SK-N-SH (cell line): Measurements from ENCODE around the gene LRCH4. TPM values are rescaled to one million over a fixed set of nuclear protein-coding genes. Genes with fewer than 3 reads are reported as not detected.

Source experiments
- CTCF ChIA-PET: fragments of 300-600, 350-600 bp; formaldehyde crosslinking; extraction: SDS; loops from one replicate; lab custom pipeline; 2021; lab: Yijun Ruan, JAX
- POLR2A ChIA-PET: fragments of 350-600 bp; sonication (Branson Sonifier 250); formaldehyde crosslinking; extraction: SDS; loops from one replicate; lab custom pipeline; 2020; ENCODE audit warnings: antibody characterized with exemption, inconsistent platforms; lab: Yijun Ruan, JAX
- DNase-seq: peaks from one replicate; pipeline ENCODE4 v3.0.0; 2012
- H2AFZ ChIP-seq: fragments of 200-600 bp; sonication (generic); 2 replicates; pipeline ENCODE4 v1.8.1; 2016; ENCODE audit warnings: antibody characterized with exemption, mild to moderate bottlenecking, low read depth
- H3F3A ChIP-seq: fragments of 200-600 bp; sonication (generic); replicated peaks from 2 replicates; pipeline ENCODE3; 2016; ENCODE audit warnings: antibody characterized with exemption, mild to moderate bottlenecking; ENCODE audit not compliant: insufficient read depth
- H3K27ac ChIP-seq, 2 experiments: fragments of 200-500 bp in 1 of 2; fragments of 200-600 bp in 1 of 2; sonication (Bioruptor generic) in 1 of 2; sonication (generic), shearing (Covaris generic) in 1 of 2; 2 replicates each; pipeline versions ENCODE4 v1.5.1 to v1.6.1; 2014 to 2016; ENCODE audit warnings: low read depth in 2 of 2, inconsistent platforms in 1 of 2, low read length in 1 of 2, mild to moderate bottlenecking in 1 of 2, mixed read lengths in 1 of 2
- H3K27me3 ChIP-seq: fragments of 200-600 bp; sonication (generic), shearing (Covaris generic); 2 replicates; pipeline ENCODE4 v1.6.1; 2016; ENCODE audit warnings: mixed run types; ENCODE audit not compliant: insufficient read depth
- H3K36me3 ChIP-seq, 2 experiments: fragments of 200-500 bp in 1 of 2; fragments of 200-600 bp in 1 of 2; sonication (Bioruptor generic) in 1 of 2; sonication (generic) in 1 of 2; replicated peaks in 1 of 2; 2 replicates each; pipeline versions ENCODE3 to v1.5.1; 2014 to 2016; ENCODE audit warnings: low read length in 1 of 2, mild to moderate bottlenecking in 1 of 2; ENCODE audit not compliant: insufficient read depth in 2 of 2, control insufficient read depth in 1 of 2
- H3K4me1 ChIP-seq, 2 experiments: fragments of 200-500 bp in 1 of 2; fragments of 200-600 bp in 1 of 2; sonication (Bioruptor generic) in 1 of 2; sonication (generic), shearing (Covaris generic) in 1 of 2; 2 replicates each; pipeline versions ENCODE4 v1.5.1 to v1.6.1; 2014 to 2016; ENCODE audit warnings: low read depth in 1 of 2, low read length in 1 of 2, mixed run types in 1 of 2; ENCODE audit not compliant: insufficient read depth in 2 of 2, control insufficient read depth in 1 of 2
- H3K4me2 ChIP-seq: fragments of 200-600 bp; sonication (generic), shearing (Covaris generic); 2 replicates; pipeline ENCODE4 v1.6.1; 2017; ENCODE audit warnings: mixed run types
- H3K4me3 ChIP-seq, 2 experiments: fragments of 200-500 bp in 1 of 2; fragments of 200-600 bp in 1 of 2; sonication (Bioruptor generic) in 1 of 2; sonication (generic), shearing (Covaris generic) in 1 of 2; 2 replicates each; pipeline versions ENCODE4 v1.5.1 to v1.8.1; 2014 to 2016; ENCODE audit warnings: low read depth in 2 of 2, inconsistent platforms in 1 of 2, low read length in 1 of 2, mild to moderate bottlenecking in 1 of 2, mixed read lengths in 1 of 2, moderate library complexity in 1 of 2
- H3K79me2 ChIP-seq: fragments of 200-600 bp; sonication (generic); 2 replicates; pipeline ENCODE4 v1.8.1; 2017; ENCODE audit warnings: mild to moderate bottlenecking; ENCODE audit not compliant: insufficient read depth
- H3K9ac ChIP-seq: fragments of 200-600 bp; sonication (generic); 2 replicates; pipeline ENCODE4 v1.6.1; 2017; ENCODE audit warnings: mixed run types
- H3K9me2 ChIP-seq: fragments of 200-600 bp; sonication (generic); 2 replicates; pipeline ENCODE4 v1.6.1; 2017; ENCODE audit warnings: mixed run types
- H3K9me3 ChIP-seq: fragments of 200-600 bp; sonication (generic); 2 replicates; pipeline ENCODE4 v1.6.1; 2017; ENCODE audit warnings: mixed run types, mild to moderate bottlenecking, moderate library complexity
- H4K20me1 ChIP-seq: fragments of 200-600 bp; sonication (generic); 2 replicates; pipeline ENCODE4 v1.6.1; 2017; ENCODE audit warnings: mild to moderate bottlenecking, mixed run types; ENCODE audit not compliant: insufficient read depth
- CHD2 ChIP-seq: fragments of 150-350 bp; IDR thresholded peaks from 2 replicates; pipeline ENCODE4 v1.6.1; 2018; ENCODE audit warnings: low read length; ENCODE audit not compliant: partially characterized antibody
- EP300 ChIP-seq, 2 experiments: IDR thresholded peaks; 2 replicates each; pipeline versions ENCODE4 v1.4.0 to v1.6.1; 2012; ENCODE audit warnings: borderline replicate concordance in 1 of 2, low read depth in 1 of 2, low read length in 1 of 2
- FOXM1 ChIP-seq: IDR thresholded peaks from 2 replicates; pipeline ENCODE4 v1.4.0; 2012; ENCODE audit warnings: low read depth, mild to moderate bottlenecking
- GABPA ChIP-seq: IDR thresholded peaks from 2 replicates; pipeline ENCODE4 v1.4.0; 2012; ENCODE audit warnings: low read depth, mild to moderate bottlenecking
- GATA2 ChIP-seq: sonication (generic); formaldehyde crosslinking; IDR thresholded peaks from 2 replicates; pipeline ENCODE4 v1.5.0; 2020; ENCODE audit warnings: mild to moderate bottlenecking, missing genetic modification reagents
- IRF3 ChIP-seq: fragments of 150-350 bp; IDR thresholded peaks from 2 replicates; pipeline ENCODE4 v1.6.1; 2016; ENCODE audit warnings: mild to moderate bottlenecking, low read depth, low read length
- JUND ChIP-seq: IDR thresholded peaks from 2 replicates; pipeline ENCODE4 v1.4.0; 2012
- MAX ChIP-seq: IDR thresholded peaks from 2 replicates; pipeline ENCODE4 v1.4.0; 2012; ENCODE audit warnings: low read depth
- MXI1 ChIP-seq: IDR thresholded peaks from 2 replicates; pipeline ENCODE4 v1.6.1; 2012; ENCODE audit warnings: mild to moderate bottlenecking, low read depth, low read length, improper control_type of control experiment
- NRF1 ChIP-seq: IDR thresholded peaks from 2 replicates; pipeline ENCODE4 v1.6.1; 2012; ENCODE audit warnings: low read depth, mild to moderate bottlenecking, low read length
- SIN3A ChIP-seq: IDR thresholded peaks from 2 replicates; pipeline ENCODE4 v1.6.1; 2012; ENCODE audit warnings: low read depth, mild to moderate bottlenecking, low read length, moderate library complexity, borderline replicate concordance
- SMC3 ChIP-seq: IDR thresholded peaks from 2 replicates; pipeline ENCODE4 v1.6.1; 2012; ENCODE audit warnings: low read depth, low read length, improper control_type of control experiment
- TCF12 ChIP-seq: IDR thresholded peaks from 2 replicates; pipeline ENCODE4 v1.4.0; 2012
- TEAD4 ChIP-seq: IDR thresholded peaks from 2 replicates; pipeline ENCODE4 v1.4.0; 2012; ENCODE audit warnings: mild to moderate bottlenecking, borderline replicate concordance; ENCODE audit not compliant: insufficient read depth
- USF2 ChIP-seq: fragments of 150-350 bp; IDR thresholded peaks from 2 replicates; pipeline ENCODE4 v1.6.1; 2017; ENCODE audit warnings: antibody characterized with exemption, low read length, low read depth, borderline replicate concordance
- WGBS: methylation state at CpG from one replicate; pipeline ENCODE4 v1.1.6; 2017; ENCODE audit warnings: low lambda C conversion rate; 5-methylcytosine and 5-hydroxymethylcytosine counted together
- polyA plus RNA-seq, 3 experiments: library from polyadenylated mRNA; depleted of rRNA; stranded (reverse); fragments of >200 nt; gene quantifications; 2 replicates each; pipeline ENCODE4 v1.2.3, GENCODE V29; 2012
- TF ChIP-seq, protein P1 (sequence below): IDR thresholded peaks from 2 replicates; pipeline ENCODE4 v1.4.0; 2012; ENCODE audit warnings: low read depth, borderline replicate concordance
- TF ChIP-seq, protein P2 (sequence below): IDR thresholded peaks from 2 replicates; pipeline ENCODE4 v1.6.1; 2012; ENCODE audit warnings: mild to moderate bottlenecking, low read depth, low read length, moderate library complexity
- TF ChIP-seq, protein P3 (sequence below): IDR thresholded peaks from 2 replicates; pipeline ENCODE4 v1.4.0; 2012; ENCODE audit warnings: low read depth, borderline replicate concordance

Gene LRCH4
- polyA plus RNA-seq, 1 of the 3 experiments (the other 2 are of a cell fraction): 29.8 TPM

GRCh38 chr7:100567751-100568175 is 18.2 kb downstream of the LRCH4 start (continued):
- no peak for TF ChIP-seq EP300 (IDR thresholded peaks at IDR 0.05; ENCODE audit: borderline replicate concordance in 1 of 2, low read depth in 1 of 2, low read length in 1 of 2)

GRCh38 chr7:100567031-100567730 is 18.7 kb downstream of the LRCH4 start:
- ChIA-PET CTCF (interaction anchor here (1.0 to 16.6 kb wide), 13 partner anchors 8 to 157 kb away, joined by 3 to 398 read pairs (median 30); partner anchors contain the start of genes AGFG2, FBXO24, GIGYF1 and LRCH4), POLR2A (interaction anchor here (1.0 to 1.8 kb wide), 2 partner anchors 19 to 36 kb away, joined by 5 read pairs; partner anchors contain the start of genes FBXO24 and LRCH4)
- TF ChIP-seq TEAD4 (no peak), MAX (no peak), GABPA (no peak), USF2 (no peak), MXI1 (no peak), TCF12 (no peak), IRF3 (no peak), GATA2 (CRISPR knock-in tag) (no peak), FOXM1 (no peak), NRF1 (no peak), CHD2 (no peak), JUND (no peak), SMC3 (no peak), SIN3A (no peak)
- TF ChIP-seq, protein P1, sequence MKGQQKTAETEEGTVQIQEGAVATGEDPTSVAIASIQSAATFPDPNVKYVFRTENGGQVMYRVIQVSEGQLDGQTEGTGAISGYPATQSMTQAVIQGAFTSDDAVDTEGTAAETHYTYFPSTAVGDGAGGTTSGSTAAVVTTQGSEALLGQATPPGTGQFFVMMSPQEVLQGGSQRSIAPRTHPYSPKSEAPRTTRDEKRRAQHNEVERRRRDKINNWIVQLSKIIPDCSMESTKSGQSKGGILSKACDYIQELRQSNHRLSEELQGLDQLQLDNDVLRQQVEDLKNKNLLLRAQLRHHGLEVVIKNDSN: no peak
- TF ChIP-seq, protein P2, sequence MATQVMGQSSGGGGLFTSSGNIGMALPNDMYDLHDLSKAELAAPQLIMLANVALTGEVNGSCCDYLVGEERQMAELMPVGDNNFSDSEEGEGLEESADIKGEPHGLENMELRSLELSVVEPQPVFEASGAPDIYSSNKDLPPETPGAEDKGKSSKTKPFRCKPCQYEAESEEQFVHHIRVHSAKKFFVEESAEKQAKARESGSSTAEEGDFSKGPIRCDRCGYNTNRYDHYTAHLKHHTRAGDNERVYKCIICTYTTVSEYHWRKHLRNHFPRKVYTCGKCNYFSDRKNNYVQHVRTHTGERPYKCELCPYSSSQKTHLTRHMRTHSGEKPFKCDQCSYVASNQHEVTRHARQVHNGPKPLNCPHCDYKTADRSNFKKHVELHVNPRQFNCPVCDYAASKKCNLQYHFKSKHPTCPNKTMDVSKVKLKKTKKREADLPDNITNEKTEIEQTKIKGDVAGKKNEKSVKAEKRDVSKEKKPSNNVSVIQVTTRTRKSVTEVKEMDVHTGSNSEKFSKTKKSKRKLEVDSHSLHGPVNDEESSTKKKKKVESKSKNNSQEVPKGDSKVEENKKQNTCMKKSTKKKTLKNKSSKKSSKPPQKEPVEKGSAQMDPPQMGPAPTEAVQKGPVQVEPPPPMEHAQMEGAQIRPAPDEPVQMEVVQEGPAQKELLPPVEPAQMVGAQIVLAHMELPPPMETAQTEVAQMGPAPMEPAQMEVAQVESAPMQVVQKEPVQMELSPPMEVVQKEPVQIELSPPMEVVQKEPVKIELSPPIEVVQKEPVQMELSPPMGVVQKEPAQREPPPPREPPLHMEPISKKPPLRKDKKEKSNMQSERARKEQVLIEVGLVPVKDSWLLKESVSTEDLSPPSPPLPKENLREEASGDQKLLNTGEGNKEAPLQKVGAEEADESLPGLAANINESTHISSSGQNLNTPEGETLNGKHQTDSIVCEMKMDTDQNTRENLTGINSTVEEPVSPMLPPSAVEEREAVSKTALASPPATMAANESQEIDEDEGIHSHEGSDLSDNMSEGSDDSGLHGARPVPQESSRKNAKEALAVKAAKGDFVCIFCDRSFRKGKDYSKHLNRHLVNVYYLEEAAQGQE: no peak
- TF ChIP-seq, protein P3, sequence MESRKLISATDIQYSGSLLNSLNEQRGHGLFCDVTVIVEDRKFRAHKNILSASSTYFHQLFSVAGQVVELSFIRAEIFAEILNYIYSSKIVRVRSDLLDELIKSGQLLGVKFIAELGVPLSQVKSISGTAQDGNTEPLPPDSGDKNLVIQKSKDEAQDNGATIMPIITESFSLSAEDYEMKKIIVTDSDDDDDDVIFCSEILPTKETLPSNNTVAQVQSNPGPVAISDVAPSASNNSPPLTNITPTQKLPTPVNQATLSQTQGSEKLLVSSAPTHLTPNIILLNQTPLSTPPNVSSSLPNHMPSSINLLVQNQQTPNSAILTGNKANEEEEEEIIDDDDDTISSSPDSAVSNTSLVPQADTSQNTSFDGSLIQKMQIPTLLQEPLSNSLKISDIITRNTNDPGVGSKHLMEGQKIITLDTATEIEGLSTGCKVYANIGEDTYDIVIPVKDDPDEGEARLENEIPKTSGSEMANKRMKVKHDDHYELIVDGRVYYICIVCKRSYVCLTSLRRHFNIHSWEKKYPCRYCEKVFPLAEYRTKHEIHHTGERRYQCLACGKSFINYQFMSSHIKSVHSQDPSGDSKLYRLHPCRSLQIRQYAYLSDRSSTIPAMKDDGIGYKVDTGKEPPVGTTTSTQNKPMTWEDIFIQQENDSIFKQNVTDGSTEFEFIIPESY: no peak
- no peak for DNase-seq
- no peaks in the 10 kb centered on the region for H4K20me1 ChIP-seq
- H3K4me2 ChIP-seq: no peak overlapping the region
- H3K4me3 ChIP-seq: no peak overlapping the region
- no peaks in the 10 kb centered on the region for H3K79me2 ChIP-seq
- H3K9me3 ChIP-seq: no peaks in the 10 kb centered on the region
- H3K9me2 ChIP-seq: no peaks in the 10 kb centered on the region
- H3K27ac ChIP-seq: peak overlapping the region in 1 of 2 experiments; percentile 14; a peak in 1 of 4 replicates
- H3K4me1 ChIP-seq: peaks cover 0 to 44% of the 10 kb centered on the region in 2 experiments; a peak in 1 of 4 replicates
- H3K36me3 ChIP-seq: peaks cover 0 to 3% of the 10 kb centered on the region in 2 experiments
- 73% methylated on average over 10 of the region's 12 CpGs for whole genome bisulfite sequencing
- no peak overlapping the region for H2AFZ ChIP-seq
- peaks cover 9% of the 10 kb centered on the region for H3F3A ChIP-seq
- no peak overlapping the region for H3K9ac ChIP-seq
- no peaks in the 10 kb centered on the region for H3K27me3 ChIP-seq
